ENCODE measurements around the gene THEMIS. TPM values are rescaled to one million over a fixed set of nuclear protein-coding genes. Genes with fewer than 3 reads are reported as not detected.

The THEMIS gene
- total and polyA plus RNA-seq, 11 donors, result 0.01 to 2.3 (median 0.39) TPM; not detected in 6

- peaks cover 0 to 7% (median 0%) of the 10 kb centered on the region in 12 donors for H3K9me3 ChIP-seq
- H3K27me3 ChIP-seq, result no peaks in the 10 kb centered on the region
- H3K36me3 ChIP-seq, result no peaks in the 10 kb centered on the region
- intact Hi-C loops (cut with DNase I), result no loop called here
- ATAC-seq (no peak), DNase-seq (no peak)
- H3K27ac ChIP-seq, result no peak overlapping the region
- TF ChIP-seq, protein P1, sequence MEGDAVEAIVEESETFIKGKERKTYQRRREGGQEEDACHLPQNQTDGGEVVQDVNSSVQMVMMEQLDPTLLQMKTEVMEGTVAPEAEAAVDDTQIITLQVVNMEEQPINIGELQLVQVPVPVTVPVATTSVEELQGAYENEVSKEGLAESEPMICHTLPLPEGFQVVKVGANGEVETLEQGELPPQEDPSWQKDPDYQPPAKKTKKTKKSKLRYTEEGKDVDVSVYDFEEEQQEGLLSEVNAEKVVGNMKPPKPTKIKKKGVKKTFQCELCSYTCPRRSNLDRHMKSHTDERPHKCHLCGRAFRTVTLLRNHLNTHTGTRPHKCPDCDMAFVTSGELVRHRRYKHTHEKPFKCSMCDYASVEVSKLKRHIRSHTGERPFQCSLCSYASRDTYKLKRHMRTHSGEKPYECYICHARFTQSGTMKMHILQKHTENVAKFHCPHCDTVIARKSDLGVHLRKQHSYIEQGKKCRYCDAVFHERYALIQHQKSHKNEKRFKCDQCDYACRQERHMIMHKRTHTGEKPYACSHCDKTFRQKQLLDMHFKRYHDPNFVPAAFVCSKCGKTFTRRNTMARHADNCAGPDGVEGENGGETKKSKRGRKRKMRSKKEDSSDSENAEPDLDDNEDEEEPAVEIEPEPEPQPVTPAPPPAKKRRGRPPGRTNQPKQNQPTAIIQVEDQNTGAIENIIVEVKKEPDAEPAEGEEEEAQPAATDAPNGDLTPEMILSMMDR (IDR thresholded peaks at IDR 0.05), result no peak
- TF ChIP-seq POLR2A (IDR thresholded peaks at IDR 0.05), result no peak
- H3K4me3 ChIP-seq, result no peak overlapping the region
- WGBS, 4 donors, result 56 to 66% (median 61%) methylated on average over 1 of the region's 1 CpG
- H3K4me1 ChIP-seq, result no peaks in the 10 kb centered on the region
These were observed 138.6 kb downstream of the THEMIS start for GRCh38 chr6:127762284-127762683.

GRCh38 chr6:127761084-127761483 is 139.8 kb downstream of the THEMIS start:
- intact Hi-C loops (cut with DNase I), result no loop called here
- no peak overlapping the region for H3K4me3 ChIP-seq
- TF ChIP-seq POLR2A (IDR thresholded peaks at IDR 0.05), result no peak
- TF ChIP-seq, protein P1 (IDR thresholded peaks at IDR 0.05), result no peak
- peaks cover 0 to 9% (median 0%) of the 10 kb centered on the region in 12 donors for H3K9me3 ChIP-seq
- no peaks in the 10 kb centered on the region for H3K36me3 ChIP-seq
- ATAC-seq (no peak), DNase-seq (no peak)
- no peaks in the 10 kb centered on the region for H3K4me1 ChIP-seq
- no peaks in the 10 kb centered on the region for H3K27me3 ChIP-seq
- H3K27ac ChIP-seq, result no peak overlapping the region

GRCh38 chr6:127749095-127749494 is 151.8 kb downstream of the THEMIS start:
- no peaks in the 10 kb centered on the region for H3K36me3 ChIP-seq
- H3K9me3 ChIP-seq, result peaks cover 0 to 17% (median 0%) of the 10 kb centered on the region in 12 donors
- 85 to 91% (median 89%) methylated on average over 3 of the region's 3 CpGs for WGBS, 4 donors
- no peak for TF ChIP-seq POLR2A (IDR thresholded peaks at IDR 0.05)
- H3K4me3 ChIP-seq, result no peak overlapping the region
- no peaks in the 10 kb centered on the region for H3K27me3 ChIP-seq
- DNase-seq (no peak), ATAC-seq (no peak)
- no peaks in the 10 kb centered on the region for H3K4me1 ChIP-seq
- no peak overlapping the region for H3K27ac ChIP-seq
- intact Hi-C loops (cut with DNase I), result no loop called here

- ATAC-seq (no peak), DNase-seq (no peak)
- H3K4me3 ChIP-seq, result no peak overlapping the region
- H3K27ac ChIP-seq, result no peak overlapping the region
- WGBS, 4 donors, result 47 to 61% (median 59%) methylated on average over 2 of the region's 2 CpGs
- peaks cover 0 to 17% (median 0%) of the 10 kb centered on the region in 12 donors for H3K9me3 ChIP-seq
- intact Hi-C loops (cut with DNase I), result no loop called here
- TF ChIP-seq, protein P1 (IDR thresholded peaks at IDR 0.05), result no peak
- TF ChIP-seq POLR2A (IDR thresholded peaks at IDR 0.05), result no peak
- no peaks in the 10 kb centered on the region for H3K4me1 ChIP-seq
- H3K36me3 ChIP-seq, result no peaks in the 10 kb centered on the region
- no peaks in the 10 kb centered on the region for H3K27me3 ChIP-seq
These were observed 152.6 kb downstream of the THEMIS start for GRCh38 chr6:127748290-127748689.

- Histone ChIP-seq H3K27me3 (peaks cover 0 to 8% (median 0%) of the 10 kb centered on the region in 9 donors), H3K4me1 (peaks cover 0 to 3% (median 0%) of the 10 kb centered on the region in 12 donors), H3K36me3 (no peaks in the 10 kb centered on the region), H3K9me3 (no peaks in the 10 kb centered on the region), H3K27ac (no peak overlapping the region), H3K4me3 (no peak overlapping the region)
- intact Hi-C loops (cut with DNase I), result loop anchor here in 8 of 10 donors (5.0 to 10.0 kb wide), 5 partner anchors 589 to 1836 kb away; no protein-coding TSS in a partner anchor
- no peak for TF ChIP-seq POLR2A (IDR thresholded peaks at IDR 0.05)
- TF ChIP-seq, protein P1 (IDR thresholded peaks at IDR 0.05), result no peak
- no peak for DNase-seq
- 40 to 61% (median 52%) methylated on average over 3 of the region's 3 CpGs for WGBS, 4 donors
- ATAC-seq, result no peak
These were observed 162.4 kb downstream of the THEMIS start for GRCh38 chr6:127738423-127738822.

Measured in heart left ventricle (tissue), 16 donors.